SHP77 (cell line): ENCODE data around the gene NCR2.
"Not testable (repeated sequence)": the region's sequence is repeated elsewhere in the genome, so short reads cannot be mapped to it uniquely, and the experiment has no call there.

Source experiments
- DNase-seq, 2 experiments: peaks; one replicate each; lab custom pipeline; 2025; lab: John Stamatoyannopoulos, UW

NCR2 gene

DNA sequence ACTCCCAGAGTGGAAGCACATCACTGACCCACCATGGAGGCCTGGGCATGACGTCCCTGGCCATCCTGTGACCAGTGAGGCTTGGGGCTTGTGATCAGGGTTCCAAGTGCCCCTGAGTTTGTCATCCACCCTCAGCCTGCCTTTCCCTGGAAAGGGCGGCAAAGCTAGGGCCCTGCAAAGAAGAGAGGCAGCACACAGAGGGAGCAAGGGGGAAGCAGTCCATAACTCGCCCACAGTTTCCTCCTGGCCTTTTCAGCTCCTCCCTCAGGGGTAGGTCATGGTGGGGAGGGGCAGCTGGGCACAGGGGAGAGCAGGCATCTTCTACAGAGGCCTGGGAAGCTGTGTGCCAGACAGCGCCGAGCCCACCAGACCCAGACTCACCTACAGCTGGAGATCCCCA, at the start of gene NCR2:
Gene NCR2 (plus strand): TSS at position 313 of the 400 bp plus-strand sequence. CDS start 269 bp downstream, outside the sequence.
- no peak for DNase-seq

- peak in 1 of 2 experiments; percentile 15 for DNase-seq
These were observed 48.7 kb upstream of the NCR2 start, which contains the start of gene TREM1 for GRCh38 chr6:41286544-41287346. TREM1 (minus strand) TSS chr6:41286682; CDS start chr6:41286655, 27 bp downstream.

GRCh38 chr6:41288030-41288753, 47.2 kb upstream of the NCR2 start:
- peak; percentile 91 to 95 for DNase-seq

- DNase-seq, result no peak
These were observed 46.7 kb upstream of the NCR2 start for GRCh38 chr6:41288754-41289129.

DNA sequence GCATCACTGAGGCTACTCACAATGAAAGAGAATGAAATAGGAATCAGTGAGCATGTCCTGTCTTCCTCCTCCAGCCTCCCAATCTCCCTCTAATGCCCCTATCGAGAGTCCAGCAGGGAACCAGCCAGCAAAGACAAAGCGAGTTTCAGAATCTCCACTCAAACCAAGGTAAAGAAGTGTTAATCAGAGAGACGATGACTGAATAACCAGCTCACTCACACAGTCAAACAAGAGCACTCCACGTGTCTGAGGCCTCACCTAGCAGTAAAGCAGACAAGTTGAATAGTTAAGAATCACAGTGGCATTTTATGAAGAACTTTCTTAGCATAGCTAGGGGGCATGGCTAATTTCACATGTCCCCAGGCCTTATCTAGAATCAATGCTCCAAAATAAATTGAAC, 45.6 kb upstream of the NCR2 start:
- DNase-seq, result no peak

GRCh38 chr6:41291717-41292116, 43.7 kb upstream of the NCR2 start:
- no peak for DNase-seq

GRCh38 chr6:41294214-41294872, 41.1 kb upstream of the NCR2 start:
- no peak for DNase-seq

GRCh38 chr6:41297248-41297647, 38.2 kb upstream of the NCR2 start:
- not testable (repeated sequence) for DNase-seq

GRCh38 chr6:41298785-41299502, 36.5 kb upstream of the NCR2 start:
- DNase-seq, result no peak

- DNase-seq, result no peak
These were observed 32.8 kb upstream of the NCR2 start for GRCh38 chr6:41302638-41303037.

- peak; percentile 16 to 58 for DNase-seq
These were observed 29.1 kb upstream of the NCR2 start for GRCh38 chr6:41306187-41306854.

- DNase-seq, result no peak
These were observed 20.2 kb upstream of the NCR2 start for GRCh38 chr6:41315203-41315602.

- DNase-seq, result no peak
These were observed 19.3 kb upstream of the NCR2 start for GRCh38 chr6:41315943-41316620.

- DNase-seq, result no peak
These were observed 17.2 kb upstream of the NCR2 start for GRCh38 chr6:41318261-41318653.

DNA sequence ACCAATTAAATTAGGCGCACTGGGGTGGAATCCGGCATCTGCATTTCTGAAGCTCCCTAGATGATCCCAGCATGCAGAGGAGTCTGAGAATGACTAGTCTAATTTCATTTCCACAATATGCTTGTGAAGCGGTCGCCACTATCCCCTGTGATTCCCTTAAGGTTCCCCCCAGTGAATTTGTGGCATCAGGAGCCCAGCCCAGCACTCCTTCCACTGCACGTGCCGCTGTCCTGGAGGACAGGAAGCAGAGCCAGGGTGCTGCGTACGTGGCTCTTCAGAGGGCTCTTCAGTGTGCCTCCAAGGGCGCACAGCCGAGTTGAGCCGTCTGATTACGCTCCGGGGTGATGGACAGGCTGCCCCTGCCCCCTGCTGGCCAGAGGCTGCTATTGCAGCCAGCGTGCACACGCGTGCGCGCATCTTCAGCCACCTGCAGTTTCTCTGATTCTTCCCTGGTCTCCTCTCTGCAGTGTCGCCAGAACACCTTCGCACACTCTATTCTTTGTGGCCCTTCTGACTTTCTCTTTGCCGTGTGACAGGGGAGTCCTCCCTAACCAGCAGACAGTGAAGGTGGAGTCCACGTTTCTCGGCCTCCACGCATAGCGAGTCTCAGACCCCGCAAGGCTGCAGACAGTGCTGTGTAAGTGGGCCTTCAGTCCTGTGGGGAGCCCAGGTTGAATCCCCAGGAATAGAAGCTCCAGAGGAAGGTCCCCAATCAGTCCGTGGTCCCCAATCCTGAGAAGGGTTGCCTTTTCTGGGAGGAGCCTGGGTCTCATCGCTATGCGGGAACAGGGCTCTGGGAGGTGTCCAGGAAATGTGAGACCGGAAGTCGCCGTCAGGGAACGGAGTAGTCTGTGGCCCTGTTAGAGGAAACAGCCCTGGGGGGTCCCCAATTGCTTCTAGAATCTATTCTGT, 16.5 kb upstream of the NCR2 start:
- peak; percentile 92 for DNase-seq

DNA sequence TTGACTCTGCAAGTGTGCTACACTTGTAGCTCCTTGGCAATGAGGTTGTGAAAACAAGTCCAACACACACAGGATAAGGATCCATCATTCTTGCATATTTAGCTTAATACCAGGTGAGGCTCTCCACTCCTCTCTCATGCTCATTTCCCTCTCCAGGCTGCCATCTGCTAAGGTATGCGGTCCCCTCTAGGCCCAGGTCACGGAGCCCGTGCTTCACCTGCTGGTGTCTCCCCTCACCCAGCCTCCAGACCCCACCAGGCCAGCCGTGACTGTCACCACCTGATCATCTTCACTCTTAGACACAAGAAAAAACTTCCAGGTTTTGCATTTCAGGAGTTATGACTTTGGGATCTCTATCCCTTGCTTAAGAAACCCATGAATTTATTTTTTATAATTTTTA, 14.2 kb upstream of the NCR2 start:
- DNase-seq, result no peak

DNA sequence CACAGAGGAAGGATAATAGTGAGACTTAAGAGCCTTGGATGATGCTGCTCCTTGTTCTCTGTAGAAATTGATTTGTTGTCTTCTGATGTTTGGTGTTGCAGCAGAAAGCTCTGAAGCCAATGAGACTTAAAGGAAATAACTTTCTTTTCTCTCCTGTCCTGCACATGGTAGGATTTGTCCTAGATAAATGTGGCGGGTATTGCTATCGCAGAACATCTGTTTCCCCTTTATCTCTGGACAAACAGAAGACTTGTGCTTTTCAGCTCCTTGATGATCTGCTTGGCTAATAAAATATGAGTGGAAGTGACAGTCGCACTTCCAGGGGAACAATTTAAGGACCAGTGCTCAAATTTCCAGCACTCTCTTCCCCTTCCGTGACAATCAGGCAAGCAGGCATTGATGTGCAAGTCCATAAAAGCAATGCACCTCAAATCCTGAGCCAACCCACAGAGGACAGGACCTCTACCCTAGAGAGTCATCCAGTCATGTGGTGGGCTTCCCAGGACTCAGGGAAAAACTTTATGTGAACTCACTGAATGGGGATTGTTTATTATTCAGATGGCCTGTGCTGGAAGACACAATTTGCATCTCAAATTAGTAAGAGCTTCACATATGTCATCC, 9.9 kb upstream of the NCR2 start:
- DNase-seq, result no peak

DNA sequence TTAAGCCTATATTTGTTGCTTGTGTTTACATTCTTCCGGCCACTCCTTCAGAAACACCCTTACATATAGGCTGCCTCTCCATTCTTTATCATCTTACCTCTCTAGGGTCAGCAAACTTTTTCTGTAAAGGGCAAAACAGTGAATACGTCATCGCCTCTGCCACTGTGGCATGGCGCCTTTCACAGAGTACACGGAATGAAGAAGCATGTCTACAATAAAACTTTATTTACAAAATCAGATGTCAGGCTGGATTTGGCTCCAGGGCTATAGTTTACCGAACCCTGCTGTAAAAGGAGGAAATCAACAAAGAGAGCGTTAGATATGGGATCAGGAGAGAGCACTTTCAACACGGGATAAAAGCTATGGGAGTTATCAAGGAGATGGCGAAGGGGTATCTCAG, 9.3 kb upstream of the NCR2 start:
- DNase-seq, result no peak

GRCh38 chr6:41327177-41327576, 8.2 kb upstream of the NCR2 start:
- no peak for DNase-seq
